ENCODE results near the gene NAALADL2. TPM values are rescaled to one million over a fixed set of nuclear protein-coding genes. Genes with fewer than 3 reads are reported as not detected.
"Not testable (repeated sequence)": the region's sequence is repeated elsewhere in the genome, so short reads cannot be mapped to it uniquely, and the experiment has no call there.

The NAALADL2 gene
- total and polyA plus RNA-seq, 5 donors: 1.3 to 10.7 (median 9.7) TPM

DNA sequence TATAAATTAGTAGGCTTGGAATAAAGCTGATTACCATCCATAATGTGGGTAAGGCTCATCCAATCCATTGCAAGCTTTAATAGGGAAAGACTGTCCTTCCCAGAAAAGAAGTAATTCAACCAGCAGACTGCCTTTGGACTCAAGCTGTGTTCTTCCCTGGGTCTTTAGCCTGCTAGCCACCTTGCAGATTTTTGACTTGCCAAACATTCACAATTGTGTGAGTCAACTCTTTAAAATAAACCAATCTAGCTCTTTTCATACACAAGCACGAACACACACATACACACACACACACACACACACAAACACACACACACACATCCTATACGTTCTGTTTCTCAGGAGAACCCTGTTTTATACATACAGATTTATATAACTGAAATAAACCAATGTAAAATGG, 248.1 kb downstream of the NAALADL2 start:
- Histone ChIP-seq H3K4me1 (ENCODE audit: control insufficient read depth, insufficient read depth, low read length) (no peaks in the 10 kb centered on the region), H3K27me3 (ENCODE audit: control insufficient read depth, insufficient read depth) (no peaks in the 10 kb centered on the region), H3K27ac (ENCODE audit: low read length) (no peak overlapping the region), H3K4me3 (ENCODE audit: low read length) (no peak overlapping the region), H3K9me3 (ENCODE audit: control insufficient read depth, low read length) (no peaks in the 10 kb centered on the region)
- 78% methylated on average over 2 of the region's 2 CpGs for WGBS
- no peak for DNase-seq
- intact Hi-C loops (cut with DNase I): no loop called here
- no peak for ATAC-seq

DNA sequence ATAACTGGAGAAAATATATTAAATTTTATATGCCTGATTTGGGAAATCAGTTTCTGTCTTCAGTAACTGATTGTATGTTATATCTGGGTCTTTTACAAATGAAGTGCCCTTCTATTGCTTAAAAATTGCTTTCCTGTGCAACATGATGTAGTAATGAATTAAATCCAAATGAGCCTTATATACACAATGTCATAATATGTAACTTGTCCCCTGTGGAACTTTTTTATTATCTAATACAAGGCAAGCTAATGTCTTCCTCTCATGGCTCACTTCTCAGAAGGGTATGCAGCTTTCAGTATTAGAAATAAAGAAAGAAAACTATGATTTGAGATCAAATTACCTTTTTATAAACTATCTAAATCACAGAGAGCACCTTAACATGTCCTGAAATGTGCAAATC, 248.9 kb downstream of the NAALADL2 start:
- no peaks in the 10 kb centered on the region for H3K27me3 ChIP-seq (ENCODE audit: control insufficient read depth, insufficient read depth)
- intact Hi-C loops (cut with DNase I): no loop called here
- no peak overlapping the region for H3K27ac ChIP-seq (ENCODE audit: low read length)
- ATAC-seq (no peak), DNase-seq (no peak)
- H3K4me1 ChIP-seq (ENCODE audit: control insufficient read depth, insufficient read depth, low read length): no peaks in the 10 kb centered on the region
- H3K4me3 ChIP-seq (ENCODE audit: low read length): no peak overlapping the region
- H3K9me3 ChIP-seq (ENCODE audit: control insufficient read depth, low read length): no peaks in the 10 kb centered on the region

DNA sequence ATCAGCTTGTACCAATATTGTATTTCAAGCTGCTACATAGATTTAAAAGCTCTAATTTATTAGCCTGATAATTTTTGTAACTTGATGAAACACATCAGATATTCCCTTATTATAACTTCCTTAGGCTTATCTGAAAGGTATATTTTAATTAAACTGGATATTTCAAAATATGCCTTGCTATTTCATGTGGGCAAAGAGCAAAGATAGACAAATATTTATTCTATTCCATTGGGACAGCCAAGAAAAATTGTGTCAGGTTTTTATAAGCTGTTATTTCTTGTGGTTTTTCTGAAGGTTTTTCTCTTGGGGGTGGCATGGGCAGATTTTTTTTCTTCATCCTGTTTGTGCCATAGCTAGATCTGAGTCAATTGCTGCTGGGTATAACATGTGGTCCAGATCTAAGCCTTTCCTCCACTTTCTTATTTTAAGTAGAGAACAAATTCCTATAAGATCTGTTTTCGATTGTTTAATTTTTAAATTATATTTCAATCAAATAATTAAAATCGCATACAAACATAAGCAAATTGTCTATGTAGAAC, 249.5 kb downstream of the NAALADL2 start:
- ATAC-seq: no peak
- DNase-seq: no peak
- intact Hi-C loops (cut with DNase I): no loop called here
- Histone ChIP-seq H3K4me3 (ENCODE audit: low read length) (no peak overlapping the region), H3K4me1 (ENCODE audit: control insufficient read depth, insufficient read depth, low read length) (no peaks in the 10 kb centered on the region), H3K27ac (ENCODE audit: low read length) (no peak overlapping the region), H3K27me3 (ENCODE audit: control insufficient read depth, insufficient read depth) (no peaks in the 10 kb centered on the region), H3K9me3 (ENCODE audit: control insufficient read depth, low read length) (no peaks in the 10 kb centered on the region)
- WGBS: 47% methylated on average over 2 of the region's 2 CpGs

DNA sequence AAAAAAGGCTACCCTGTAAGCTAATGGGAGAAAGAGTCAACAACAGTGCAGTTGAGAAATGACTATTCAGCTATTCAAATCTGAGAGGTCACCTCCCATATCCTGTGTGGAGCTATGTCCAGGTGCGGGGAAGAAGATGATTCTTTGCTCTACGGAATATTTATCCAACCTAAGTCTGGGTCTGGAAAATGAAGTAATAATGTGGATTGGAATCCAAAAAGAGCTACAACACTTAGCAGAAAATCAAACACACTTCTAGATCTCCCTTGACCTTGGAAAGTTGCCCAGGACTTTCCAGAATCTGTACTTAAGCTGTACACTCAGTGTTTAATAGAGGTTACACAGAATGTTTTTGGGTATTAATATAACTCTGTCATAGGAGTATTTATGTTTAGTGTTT, 251.9 kb downstream of the NAALADL2 start:
- Histone ChIP-seq H3K9me3 (ENCODE audit: control insufficient read depth, low read length) (no peaks in the 10 kb centered on the region), H3K27ac (ENCODE audit: low read length) (no peak overlapping the region), H3K27me3 (ENCODE audit: control insufficient read depth, insufficient read depth) (no peaks in the 10 kb centered on the region), H3K4me3 (ENCODE audit: low read length) (no peak overlapping the region), H3K4me1 (ENCODE audit: control insufficient read depth, insufficient read depth, low read length) (no peaks in the 10 kb centered on the region)
- DNase-seq (no peak), ATAC-seq (no peak)
- 76% methylated on average over 2 of the region's 2 CpGs for WGBS
- intact Hi-C loops (cut with DNase I): no loop called here

DNA sequence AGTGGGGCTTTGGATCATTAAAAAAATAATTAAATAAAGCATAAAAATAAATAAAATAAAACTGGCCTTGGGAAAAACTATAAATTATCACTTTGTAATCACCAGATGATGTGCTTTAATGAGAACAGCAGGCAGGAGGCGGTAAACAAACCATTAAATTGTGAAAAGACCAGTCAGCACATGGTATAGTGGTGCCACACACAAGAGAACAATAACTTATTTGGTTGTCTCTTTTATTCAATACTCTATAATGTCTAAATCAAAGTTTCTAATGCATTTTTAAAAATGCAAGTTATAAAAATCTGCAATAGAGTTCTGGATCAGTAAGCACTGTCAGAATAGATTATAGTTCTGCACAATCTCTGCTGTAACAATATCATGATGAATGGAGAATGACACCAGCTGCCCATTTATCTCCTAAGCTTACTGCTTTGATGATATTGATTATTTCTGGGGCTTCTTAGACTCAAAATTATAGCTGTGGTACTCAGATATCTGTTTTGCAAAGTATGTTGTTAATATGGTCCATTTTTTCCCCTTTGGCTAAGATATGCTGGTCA, 259.3 kb downstream of the NAALADL2 start:
- Histone ChIP-seq H3K4me1 (ENCODE audit: control insufficient read depth, insufficient read depth, low read length) (no peaks in the 10 kb centered on the region), H3K27ac (ENCODE audit: low read length) (no peak overlapping the region), H3K27me3 (ENCODE audit: control insufficient read depth, insufficient read depth) (no peaks in the 10 kb centered on the region), H3K4me3 (ENCODE audit: low read length) (no peak overlapping the region), H3K9me3 (ENCODE audit: control insufficient read depth, low read length) (no peaks in the 10 kb centered on the region)
- ATAC-seq: no peak
- intact Hi-C loops (cut with DNase I): no loop called here
- 98% methylated on average over 1 of the region's 1 CpG for WGBS
- no peak for DNase-seq

DNA sequence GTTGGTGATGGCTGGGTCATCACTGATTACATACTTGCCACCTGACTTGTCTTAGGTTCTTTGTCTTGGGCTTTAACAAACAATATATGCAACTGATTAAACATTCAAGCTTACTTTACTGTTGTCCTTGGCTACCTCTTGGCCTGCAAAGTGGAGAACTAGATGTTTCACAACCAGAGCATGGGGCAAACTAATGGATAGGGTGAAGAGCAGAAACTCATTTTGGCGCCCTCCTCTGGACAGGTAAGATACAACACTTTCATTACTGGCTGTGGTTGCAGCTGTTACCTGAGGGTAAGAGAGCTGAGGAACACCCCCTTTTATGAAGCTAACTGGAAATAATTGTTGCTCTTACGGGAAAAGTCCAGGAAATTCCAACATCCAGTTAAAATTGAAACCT, 262.1 kb downstream of the NAALADL2 start:
- ATAC-seq (no peak), DNase-seq (no peak)
- 27% methylated on average over 2 of the region's 2 CpGs for WGBS
- Histone ChIP-seq H3K9me3 (ENCODE audit: control insufficient read depth, low read length) (no peaks in the 10 kb centered on the region), H3K4me3 (ENCODE audit: low read length) (no peak overlapping the region), H3K27ac (ENCODE audit: low read length) (no peak overlapping the region), H3K27me3 (ENCODE audit: control insufficient read depth, insufficient read depth) (no peaks in the 10 kb centered on the region), H3K4me1 (ENCODE audit: control insufficient read depth, insufficient read depth, low read length) (no peaks in the 10 kb centered on the region)
- intact Hi-C loops (cut with DNase I): no loop called here

DNA sequence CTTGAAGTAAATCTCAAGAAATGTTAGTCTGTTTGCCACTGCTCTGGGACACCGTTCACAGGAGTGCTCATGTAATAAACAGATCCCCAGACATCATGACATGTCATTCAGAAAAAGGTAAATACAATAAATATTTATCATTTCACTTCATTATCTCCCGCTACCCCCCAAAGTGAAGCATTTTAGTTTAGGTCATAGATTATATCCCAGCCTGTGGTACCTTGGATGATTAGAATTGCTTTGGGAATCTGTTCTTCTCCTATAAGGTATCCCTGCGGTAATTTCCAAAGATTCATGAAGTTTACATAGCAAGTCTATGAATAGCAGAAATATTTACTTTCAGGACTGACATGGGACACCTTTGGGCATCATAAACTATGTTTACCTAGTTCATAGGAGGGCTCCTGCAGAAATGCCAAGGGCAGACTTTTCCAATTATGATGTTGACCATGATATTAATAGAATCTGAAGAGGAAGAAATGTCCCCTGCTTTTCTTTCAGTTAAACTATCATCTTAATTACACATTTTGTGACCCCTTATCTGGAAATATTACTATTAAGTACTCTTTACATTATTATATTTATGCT, 268.0 kb downstream of the NAALADL2 start:
- H3K4me3 ChIP-seq (ENCODE audit: low read length): no peak overlapping the region
- intact Hi-C loops (cut with DNase I): no loop called here
- WGBS: 91% methylated on average over 3 of the region's 3 CpGs
- H3K27me3 ChIP-seq (ENCODE audit: control insufficient read depth, insufficient read depth): no peaks in the 10 kb centered on the region
- ATAC-seq (no peak), DNase-seq (no peak)
- H3K27ac ChIP-seq (ENCODE audit: low read length): no peak overlapping the region
- H3K9me3 ChIP-seq (ENCODE audit: control insufficient read depth, low read length): no peaks in the 10 kb centered on the region
- no peaks in the 10 kb centered on the region for H3K4me1 ChIP-seq (ENCODE audit: control insufficient read depth, insufficient read depth, low read length)

DNA sequence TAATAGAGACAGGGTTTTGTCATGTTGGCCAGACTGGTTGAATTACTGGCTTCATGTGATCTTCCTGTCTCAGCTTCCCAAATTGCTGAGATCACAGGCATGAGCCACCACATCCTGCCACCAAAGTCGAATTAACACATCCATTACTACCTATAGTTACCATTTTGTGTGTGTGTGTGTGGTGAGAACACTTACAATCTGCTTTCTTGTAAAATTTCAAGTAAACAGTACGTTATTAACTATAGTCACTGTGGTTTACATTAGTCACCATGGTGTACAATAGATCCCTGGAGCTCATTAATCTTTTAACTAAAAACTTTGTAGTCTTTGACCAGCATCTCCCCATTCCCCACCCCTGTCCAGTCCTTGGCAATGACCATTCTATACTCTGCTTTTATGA, 270.0 kb downstream of the NAALADL2 start:
- ATAC-seq: no peak
- 79% methylated on average over 2 of the region's 2 CpGs for WGBS
- DNase-seq: no peak
- Histone ChIP-seq H3K4me3 (ENCODE audit: low read length) (no peak overlapping the region), H3K27me3 (ENCODE audit: control insufficient read depth, insufficient read depth) (no peaks in the 10 kb centered on the region), H3K9me3 (ENCODE audit: control insufficient read depth, low read length) (no peaks in the 10 kb centered on the region), H3K4me1 (ENCODE audit: control insufficient read depth, insufficient read depth, low read length) (no peaks in the 10 kb centered on the region), H3K27ac (ENCODE audit: low read length) (no peak overlapping the region)
- intact Hi-C loops (cut with DNase I): no loop called here

DNA sequence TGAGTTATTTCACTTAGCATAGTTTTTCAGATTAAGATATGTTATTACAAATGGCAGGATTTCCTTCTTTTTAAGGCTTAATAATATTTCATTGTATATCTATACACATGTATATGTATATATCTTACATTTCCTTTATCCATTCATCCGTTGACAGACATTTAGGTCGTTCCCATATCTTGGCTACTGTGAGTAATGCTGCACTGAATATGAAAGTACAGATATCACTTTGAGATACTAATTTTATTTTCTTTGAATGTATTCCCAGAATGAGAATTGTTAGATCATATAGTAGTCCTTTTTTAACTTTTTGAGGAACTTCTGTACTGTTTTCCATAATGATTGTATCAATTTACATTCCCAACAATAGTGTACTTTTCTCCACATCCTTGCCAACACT, 270.4 kb downstream of the NAALADL2 start:
- no peak for ATAC-seq
- H3K4me1 ChIP-seq (ENCODE audit: control insufficient read depth, insufficient read depth, low read length): no peaks in the 10 kb centered on the region
- intact Hi-C loops (cut with DNase I): no loop called here

DNA sequence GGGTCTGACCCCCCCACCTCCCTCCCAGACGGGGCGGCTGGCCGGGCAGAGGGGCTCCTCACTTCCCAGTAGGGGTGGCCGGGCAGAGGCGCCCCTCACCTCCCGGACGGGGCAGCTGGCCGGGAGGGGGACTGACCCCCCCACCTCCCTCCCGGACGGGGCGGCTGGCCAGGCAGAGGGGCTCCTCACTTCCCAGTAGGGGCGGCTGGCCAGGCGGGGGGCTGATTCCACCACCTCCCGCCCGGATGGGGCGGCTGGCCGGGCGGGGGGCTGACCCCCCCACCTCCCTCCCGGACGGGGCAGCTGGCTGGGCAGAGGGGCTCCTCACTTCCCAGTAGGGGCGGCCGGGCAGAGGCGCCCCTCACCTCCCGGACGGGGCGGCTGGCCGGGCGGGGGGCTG, 272.7 kb downstream of the NAALADL2 start:
- H3K4me3 ChIP-seq (ENCODE audit: low read length); H3K9me3 ChIP-seq (ENCODE audit: control insufficient read depth, low read length); H3K27me3 ChIP-seq (ENCODE audit: control insufficient read depth, insufficient read depth); H3K27ac ChIP-seq (ENCODE audit: low read length); intact Hi-C loops (cut with DNase I); H3K4me1 ChIP-seq (ENCODE audit: control insufficient read depth, insufficient read depth, low read length); ATAC-seq: not testable (repeated sequence)
- WGBS: 93% methylated on average over 10 of the region's 28 CpGs
- DNase-seq: peak in 1 of 3 donors; percentile 27

More for the DNA sequence above, 270.4 kb downstream of the NAALADL2 start:
- H3K4me3 ChIP-seq (ENCODE audit: low read length): no peak overlapping the region
- H3K27me3 ChIP-seq (ENCODE audit: control insufficient read depth, insufficient read depth): no peaks in the 10 kb centered on the region
- 41% methylated on average over 2 of the region's 2 CpGs for WGBS
- no peak for DNase-seq
- no peak overlapping the region for H3K27ac ChIP-seq (ENCODE audit: low read length)
- no peaks in the 10 kb centered on the region for H3K9me3 ChIP-seq (ENCODE audit: control insufficient read depth, low read length)

DNA sequence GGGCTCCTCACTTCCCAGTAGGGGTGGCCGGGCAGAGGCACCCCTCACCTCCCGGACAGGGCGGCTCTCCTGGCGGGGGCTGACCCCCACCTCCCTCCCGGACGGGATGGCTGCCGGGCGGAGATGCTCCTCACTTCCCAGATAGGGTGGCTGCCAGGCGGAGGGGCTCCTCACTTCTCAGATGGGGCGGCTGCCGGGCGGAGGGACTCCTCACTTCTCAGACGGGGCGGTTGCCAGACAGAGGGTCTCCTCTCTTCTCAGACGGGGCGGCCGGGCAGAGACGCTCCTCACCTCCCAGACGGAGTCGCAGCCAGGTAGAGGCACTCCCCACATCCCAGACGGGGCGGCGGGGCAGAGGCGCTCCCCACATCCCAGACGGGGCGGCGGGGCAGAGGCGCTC, 273.6 kb downstream of the NAALADL2 start:
- H3K4me3 ChIP-seq (ENCODE audit: low read length); H3K4me1 ChIP-seq (ENCODE audit: control insufficient read depth, insufficient read depth, low read length); ATAC-seq; H3K27me3 ChIP-seq (ENCODE audit: control insufficient read depth, insufficient read depth); H3K27ac ChIP-seq (ENCODE audit: low read length); H3K9me3 ChIP-seq (ENCODE audit: control insufficient read depth, low read length); intact Hi-C loops (cut with DNase I): not testable (repeated sequence)
- peak in 2 of 3 donors; percentile 8 to 28 for DNase-seq
- 89% methylated on average over 28 of the region's 28 CpGs for WGBS

DNA sequence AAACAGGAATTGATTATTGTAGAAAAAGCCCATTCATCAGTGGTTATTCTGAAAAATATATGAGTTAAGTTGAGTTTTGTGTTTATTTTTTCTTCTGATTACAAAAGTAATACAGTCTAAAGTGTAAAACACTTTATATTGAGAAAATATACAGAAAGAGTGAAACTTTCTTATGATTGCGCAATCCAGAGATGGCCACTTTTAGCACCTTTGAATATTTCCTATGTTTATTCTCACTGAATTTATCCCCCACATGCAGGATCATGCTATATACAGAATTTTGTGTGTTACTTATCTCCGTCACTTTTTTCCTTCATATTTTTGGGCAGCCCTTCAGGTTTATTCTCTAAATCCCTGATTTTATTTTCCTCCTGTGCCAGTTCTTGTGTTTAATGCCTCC, 285.2 kb downstream of the NAALADL2 start:
- intact Hi-C loops (cut with DNase I): no loop called here
- no peaks in the 10 kb centered on the region for H3K9me3 ChIP-seq (ENCODE audit: control insufficient read depth, low read length)
- no peak for ATAC-seq
- WGBS: 95% methylated on average over 2 of the region's 2 CpGs
- H3K27me3 ChIP-seq (ENCODE audit: control insufficient read depth, insufficient read depth): no peaks in the 10 kb centered on the region
- H3K4me3 ChIP-seq (ENCODE audit: low read length): no peak overlapping the region
- H3K27ac ChIP-seq (ENCODE audit: low read length): no peak overlapping the region
- no peak for DNase-seq
- H3K4me1 ChIP-seq (ENCODE audit: control insufficient read depth, insufficient read depth, low read length): no peaks in the 10 kb centered on the region
